Peyer's patch (tissue), 4 donors: ENCODE results near the gene DCBLD2. TPM values are rescaled to one million over a fixed set of nuclear protein-coding genes. Genes with fewer than 3 reads are reported as not detected.
"Not testable (repeated sequence)": the region's sequence is repeated elsewhere in the genome, so short reads cannot be mapped to it uniquely, and the experiment has no call there.

Experiments
- DNase-seq, 3 donors: peaks; one replicate each; pipeline ENCODE4 v3.0.0-alpha.2; 2017 to 2019
- H3K27ac ChIP-seq, 4 donors: fragments of 200-600 bp; sonication (generic); one replicate each; pipeline ENCODE4 v1.5.1; 2016 to 2019
- H3K27me3 ChIP-seq, 2 donors: fragments of 200-600 bp; sonication (generic); one replicate each; pipeline ENCODE4 v1.5.1; 2019
- H3K36me3 ChIP-seq, 3 donors: fragments of 200-600 bp; sonication (generic); one replicate each; pipeline ENCODE4 v1.5.1; 2016 to 2019
- H3K4me1 ChIP-seq, 4 donors: fragments of 200-600 bp; sonication (generic); one replicate each; pipeline ENCODE4 v1.5.1; 2016 to 2019
- H3K4me3 ChIP-seq, 4 donors: fragments of 200-600 bp; sonication (generic); 1 replicate in 3 of 4; 2 replicates in 1 of 4; pipeline ENCODE4 v1.5.1; 2016 to 2019; ENCODE audit warnings: mild to moderate bottlenecking in 1 of 4
- H3K9me3 ChIP-seq, 4 donors: fragments of 200-600 bp; sonication (generic); one replicate each; pipeline ENCODE4 v1.5.1; 2016 to 2019; ENCODE audit warnings: mild to moderate bottlenecking in 1 of 4
- POLR2A ChIP-seq, 2 donors: fragments of 450-650 bp; IDR thresholded peaks; one replicate each; pipeline ENCODE4 v1.5.1; 2017; ENCODE audit warnings: antibody characterized with exemption in 2 of 2, mild to moderate bottlenecking in 2 of 2, moderate library complexity in 2 of 2
- total RNA-seq, 4 donors: library from RNA; depleted of rRNA; stranded (reverse); fragments of >200 nt; gene quantifications; one replicate each; pipeline ENCODE4 v1.1.0, GENCODE V29; 2016
- TF ChIP-seq, protein P1 (sequence below), 6 experiments: fragments of 450-650 bp in 4 of 6; fragments of 200-600 bp in 2 of 6; sonication (generic) in 1 of 6; IDR thresholded peaks; one replicate each; pipeline ENCODE4 v1.5.1; 2017 to 2019; ENCODE audit warnings: antibody characterized with exemption in 6 of 6, mild to moderate bottlenecking in 3 of 6, moderate library complexity in 1 of 6

The DCBLD2 gene
- total RNA-seq, 4 donors from 2014 or later: 4.8 to 9.1 (median 7.0) TPM

DNA sequence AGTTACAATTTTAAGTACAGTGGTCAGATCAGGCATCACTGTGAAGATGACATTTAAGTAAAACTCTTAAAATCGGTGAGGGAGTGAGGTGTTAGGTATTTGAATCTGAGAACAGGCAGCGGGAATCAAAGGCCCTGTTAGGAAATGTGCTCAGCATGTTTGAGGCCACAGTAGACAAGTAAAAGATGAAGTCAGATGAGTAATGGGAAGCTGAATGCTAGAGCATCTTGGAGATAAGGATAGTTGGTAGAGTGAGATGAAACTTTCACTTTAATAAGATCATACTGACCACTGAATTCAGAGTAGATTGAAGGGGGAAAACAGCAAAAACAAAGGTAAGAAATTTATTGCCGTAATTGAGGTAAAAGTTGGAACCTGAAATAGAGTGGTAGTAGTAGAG lies 61.6 kb downstream of the DCBLD2 start:
- Histone ChIP-seq H3K36me3 (no peaks in the 10 kb centered on the region), H3K4me3 (no peak overlapping the region), H3K4me1 (no peaks in the 10 kb centered on the region), H3K27me3 (no peaks in the 10 kb centered on the region), H3K27ac (no peak overlapping the region), H3K9me3 (no peaks in the 10 kb centered on the region)
- no peak for TF ChIP-seq POLR2A (IDR thresholded peaks at IDR 0.05)
- TF ChIP-seq, protein P1, sequence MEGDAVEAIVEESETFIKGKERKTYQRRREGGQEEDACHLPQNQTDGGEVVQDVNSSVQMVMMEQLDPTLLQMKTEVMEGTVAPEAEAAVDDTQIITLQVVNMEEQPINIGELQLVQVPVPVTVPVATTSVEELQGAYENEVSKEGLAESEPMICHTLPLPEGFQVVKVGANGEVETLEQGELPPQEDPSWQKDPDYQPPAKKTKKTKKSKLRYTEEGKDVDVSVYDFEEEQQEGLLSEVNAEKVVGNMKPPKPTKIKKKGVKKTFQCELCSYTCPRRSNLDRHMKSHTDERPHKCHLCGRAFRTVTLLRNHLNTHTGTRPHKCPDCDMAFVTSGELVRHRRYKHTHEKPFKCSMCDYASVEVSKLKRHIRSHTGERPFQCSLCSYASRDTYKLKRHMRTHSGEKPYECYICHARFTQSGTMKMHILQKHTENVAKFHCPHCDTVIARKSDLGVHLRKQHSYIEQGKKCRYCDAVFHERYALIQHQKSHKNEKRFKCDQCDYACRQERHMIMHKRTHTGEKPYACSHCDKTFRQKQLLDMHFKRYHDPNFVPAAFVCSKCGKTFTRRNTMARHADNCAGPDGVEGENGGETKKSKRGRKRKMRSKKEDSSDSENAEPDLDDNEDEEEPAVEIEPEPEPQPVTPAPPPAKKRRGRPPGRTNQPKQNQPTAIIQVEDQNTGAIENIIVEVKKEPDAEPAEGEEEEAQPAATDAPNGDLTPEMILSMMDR (IDR thresholded peaks at IDR 0.05): no peak
- no peak for DNase-seq

DNA sequence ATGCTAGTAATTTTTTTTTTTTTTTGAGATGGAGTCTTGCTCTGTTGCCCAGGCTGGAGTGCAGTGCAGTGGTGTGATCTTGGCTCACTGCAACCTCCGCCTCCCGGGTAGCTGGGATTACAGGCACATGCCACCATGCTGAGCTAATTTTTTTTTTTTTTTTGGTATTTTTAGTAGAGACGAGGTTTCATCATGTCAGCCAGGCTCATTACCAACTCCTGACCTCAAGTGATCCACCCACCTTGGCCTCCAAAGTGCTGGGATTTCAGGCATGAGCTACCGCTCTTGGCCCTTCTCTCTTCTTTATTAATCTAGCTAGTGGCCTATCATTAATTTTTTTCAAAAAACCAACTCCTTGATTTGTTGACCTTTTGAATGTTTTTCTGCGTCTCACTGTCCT lies 70.4 kb downstream of the DCBLD2 start:
- not testable (repeated sequence) for DNase-seq, H3K9me3 ChIP-seq, H3K27ac ChIP-seq, H3K36me3 ChIP-seq, H3K4me3 ChIP-seq, H3K27me3 ChIP-seq, H3K4me1 ChIP-seq

DNA sequence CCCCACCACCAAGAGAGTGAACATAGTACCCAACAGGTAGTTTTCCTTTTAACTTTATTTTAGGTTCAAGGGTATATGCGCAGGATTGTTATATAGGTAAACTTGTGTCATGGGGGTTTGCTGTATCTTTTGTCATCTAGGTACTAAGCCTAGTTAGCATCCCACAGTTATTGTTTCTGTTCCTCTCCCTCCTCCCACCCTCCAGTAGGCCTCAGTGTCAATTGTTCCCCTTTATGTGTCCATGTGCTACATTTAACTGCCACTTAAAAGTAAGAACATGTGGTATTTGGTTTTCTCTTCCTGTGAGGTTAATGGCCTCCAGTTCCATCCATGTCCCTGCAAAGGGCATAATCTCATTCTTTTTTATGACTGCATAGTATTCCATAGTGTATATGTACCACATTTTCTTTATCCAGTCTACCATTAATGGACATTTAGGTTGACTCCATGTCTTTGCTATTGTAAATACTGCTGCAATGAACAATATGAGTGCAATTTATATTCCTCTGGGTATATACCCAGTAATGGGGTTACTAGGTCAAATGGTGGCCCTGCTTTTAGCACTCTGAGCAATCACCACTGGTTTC lies 72.2 kb downstream of the DCBLD2 start:
- H3K4me3 ChIP-seq: no peak overlapping the region
- no peaks in the 10 kb centered on the region for H3K4me1 ChIP-seq
- H3K27me3 ChIP-seq: no peaks in the 10 kb centered on the region
- DNase-seq: no peak
- H3K9me3 ChIP-seq: peaks cover 0 to 4% (median 0%) of the 10 kb centered on the region in 4 donors
- H3K27ac ChIP-seq: no peak overlapping the region
- TF ChIP-seq POLR2A (IDR thresholded peaks at IDR 0.05): no peak
- TF ChIP-seq, protein P1 (IDR thresholded peaks at IDR 0.05): no peak
- H3K36me3 ChIP-seq: no peaks in the 10 kb centered on the region

DNA sequence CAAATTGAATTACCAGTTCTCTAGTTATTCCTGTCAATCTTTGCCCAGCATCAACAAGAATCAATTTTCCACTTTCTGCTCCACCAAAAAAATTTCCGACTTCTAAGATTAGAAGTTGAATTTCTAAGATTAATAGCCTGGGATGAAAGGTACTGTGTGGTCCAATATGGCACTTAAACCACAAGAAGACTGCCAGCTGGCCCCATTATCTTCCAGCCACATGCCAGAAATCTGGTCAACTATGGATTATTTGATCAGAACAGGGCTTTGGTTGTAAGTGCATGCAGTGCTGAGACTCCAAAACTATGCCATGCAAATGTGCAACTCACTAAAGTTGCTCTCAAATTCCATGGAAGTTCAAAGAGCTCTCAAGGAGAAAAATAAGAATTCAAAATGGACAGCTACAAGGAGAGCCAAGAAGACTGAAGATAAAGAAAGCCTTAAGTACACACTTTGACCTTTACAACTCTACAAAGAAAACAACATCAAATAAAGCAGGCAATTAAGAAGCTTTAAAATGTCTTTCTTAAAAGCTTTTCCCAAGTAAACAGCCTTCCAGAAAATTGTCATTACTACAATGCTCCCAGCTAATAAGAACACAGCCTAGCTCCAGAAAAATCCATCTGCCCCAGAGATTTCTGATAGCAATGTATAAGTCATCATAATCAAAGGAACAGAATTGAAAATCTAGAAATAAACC lies 74.1 kb downstream of the DCBLD2 start:
- Histone ChIP-seq H3K4me3 (no peak overlapping the region), H3K4me1 (no peaks in the 10 kb centered on the region), H3K36me3 (no peaks in the 10 kb centered on the region), H3K9me3 (peaks cover 0 to 4% (median 0%) of the 10 kb centered on the region in 4 donors), H3K27me3 (no peaks in the 10 kb centered on the region), H3K27ac (no peak overlapping the region)
- DNase-seq: no peak
- TF ChIP-seq, protein P1 (IDR thresholded peaks at IDR 0.05): no peak
- no peak for TF ChIP-seq POLR2A (IDR thresholded peaks at IDR 0.05)

DNA sequence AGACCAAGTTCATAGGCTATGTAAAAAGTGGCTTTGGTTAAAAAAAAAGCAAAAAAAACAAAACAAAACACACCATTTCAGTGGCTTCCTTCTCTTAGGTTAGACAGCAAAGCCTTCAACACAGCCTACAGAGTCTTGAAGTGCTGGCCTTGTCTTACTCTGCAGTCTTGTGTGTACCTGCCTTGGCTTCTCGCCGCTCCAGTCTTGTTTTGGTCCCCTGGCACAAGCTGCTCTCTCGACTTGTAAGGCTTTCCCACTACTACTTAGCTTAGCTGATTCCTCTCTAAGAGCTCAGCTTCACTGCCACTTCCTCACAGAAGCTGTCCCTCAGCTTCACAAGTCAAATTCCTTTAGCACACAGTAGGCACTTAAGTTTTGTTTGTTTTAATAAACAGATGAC lies 75.4 kb downstream of the DCBLD2 start:
- no peak overlapping the region for H3K4me3 ChIP-seq
- H3K4me1 ChIP-seq: no peaks in the 10 kb centered on the region
- H3K36me3 ChIP-seq: no peaks in the 10 kb centered on the region
- H3K27me3 ChIP-seq: no peaks in the 10 kb centered on the region
- no peak for DNase-seq
- peaks cover 0 to 4% (median 0%) of the 10 kb centered on the region in 4 donors for H3K9me3 ChIP-seq
- TF ChIP-seq, protein P1 (IDR thresholded peaks at IDR 0.05): no peak
- TF ChIP-seq POLR2A (IDR thresholded peaks at IDR 0.05): no peak
- no peak overlapping the region for H3K27ac ChIP-seq

DNA sequence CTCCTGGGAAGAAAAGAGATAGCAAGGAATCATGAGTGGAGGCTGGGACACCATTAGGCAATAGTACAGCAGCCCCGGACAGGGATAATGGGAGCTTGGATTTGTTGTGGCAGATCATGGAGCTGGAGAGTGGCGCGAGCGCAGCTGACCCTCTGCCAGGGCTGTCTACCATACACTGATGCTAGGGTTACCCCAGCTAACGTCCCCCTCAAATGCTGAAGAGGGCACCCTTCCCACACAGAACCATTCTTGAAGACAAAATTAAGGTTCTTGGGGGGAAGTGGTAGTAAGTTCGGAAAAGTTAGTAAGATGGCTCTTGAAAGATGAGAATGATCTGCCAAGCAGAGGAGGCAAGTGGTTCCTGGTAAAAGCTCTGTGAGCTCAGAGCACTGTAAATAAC lies 77.2 kb downstream of the DCBLD2 start:
- Histone ChIP-seq H3K27ac (no peak overlapping the region), H3K4me3 (no peak overlapping the region), H3K36me3 (no peaks in the 10 kb centered on the region), H3K9me3 (no peaks in the 10 kb centered on the region), H3K4me1 (no peaks in the 10 kb centered on the region), H3K27me3 (no peaks in the 10 kb centered on the region)
- no peak for TF ChIP-seq POLR2A (IDR thresholded peaks at IDR 0.05)
- TF ChIP-seq, protein P1 (IDR thresholded peaks at IDR 0.05): no peak
- no peak for DNase-seq
